MM.1S (cell line): ENCODE data around the gene ZBTB32.

Experiments
- DNase-seq: peaks from one replicate; pipeline ENCODE4 v3.0.0-alpha.2; 2015
- H2AFZ ChIP-seq: fragments of 300-600 bp; sonication (generic); 2 replicates; pipeline ENCODE4 v1.6.0; 2016; ENCODE audit warnings: antibody characterized with exemption, low read length
- H3F3A ChIP-seq: fragments of 300-600 bp; sonication (generic); 2 replicates; pipeline ENCODE4 v1.6.1; 2016; ENCODE audit warnings: mild to moderate bottlenecking, antibody characterized with exemption, low read length, moderate library complexity, mixed read lengths; ENCODE audit not compliant: insufficient read depth
- H3K27ac ChIP-seq: fragments of 300-600 bp; sonication (generic); 2 replicates; pipeline ENCODE4 v1.5.1; 2016; ENCODE audit warnings: mild to moderate bottlenecking, low read length
- H3K27me3 ChIP-seq: fragments of 300-600 bp; sonication (generic); replicated peaks from 2 replicates; pipeline ENCODE4 v1.6.0; 2016; ENCODE audit warnings: low read length; ENCODE audit not compliant: insufficient read depth
- H3K36me3 ChIP-seq: fragments of 300-600 bp; sonication (generic); replicated peaks from 2 replicates; pipeline ENCODE4 v1.6.1; 2016; ENCODE audit warnings: mild to moderate bottlenecking, low read length, mixed read lengths; ENCODE audit not compliant: insufficient read depth
- H3K4me1 ChIP-seq: fragments of 300-600 bp; sonication (generic); 2 replicates; pipeline ENCODE4 v1.6.1; 2016; ENCODE audit warnings: low read length, mixed read lengths
- H3K4me2 ChIP-seq: fragments of 300-600 bp; sonication (generic); 2 replicates; pipeline ENCODE4 v1.6.0; 2016; ENCODE audit warnings: low read depth, low read length
- H3K4me3 ChIP-seq: fragments of 300-600 bp; sonication (generic); 2 replicates; pipeline ENCODE4 v1.5.1; 2016; ENCODE audit warnings: low read length, mixed read lengths
- H3K79me2 ChIP-seq: fragments of 300-600 bp; sonication (generic); 2 replicates; pipeline ENCODE4 v1.6.1; 2016; ENCODE audit warnings: mixed run types, low read length, mixed read lengths
- H3K9ac ChIP-seq: fragments of 300-600 bp; sonication (generic); 2 replicates; pipeline ENCODE4 v1.6.1; 2016; ENCODE audit warnings: low read length, mixed read lengths
- H3K9me2 ChIP-seq: fragments of 300-600 bp; sonication (generic); replicated peaks from 2 replicates; pipeline ENCODE4 v1.6.1; 2016; ENCODE audit warnings: mild to moderate bottlenecking, low read length, mixed read lengths; ENCODE audit not compliant: insufficient read depth
- H3K9me3 ChIP-seq: fragments of 300-600 bp; sonication (generic); replicated peaks from 2 replicates; pipeline ENCODE4 v1.6.1; 2016; ENCODE audit warnings: mild to moderate bottlenecking, low read length, mixed read lengths; ENCODE audit not compliant: insufficient read depth
- H4K20me1 ChIP-seq: fragments of 300-600 bp; sonication (generic); 2 replicates; pipeline ENCODE4 v1.6.1; 2016; ENCODE audit warnings: mild to moderate bottlenecking, low read length, moderate library complexity, mixed read lengths; ENCODE audit not compliant: insufficient read depth
- EZH2 ChIP-seq: fragments of 300-600 bp; sonication (generic); optimal IDR thresholded peaks from 2 replicates; pipeline ENCODE3; 2017; ENCODE audit warnings: low read depth, mild to moderate bottlenecking, antibody characterized with exemption, low read length, mixed read lengths
- EZH2phosphoT487 ChIP-seq: fragments of 300-600 bp; sonication (generic); IDR thresholded peaks from 2 replicates; pipeline ENCODE4 v1.6.1; 2018; ENCODE audit warnings: antibody characterized with exemption, low read length
- TF ChIP-seq, protein P1 (sequence below): fragments of 300-600 bp; sonication (generic); IDR thresholded peaks from 2 replicates; pipeline ENCODE4 v1.5.1; 2016; ENCODE audit warnings: antibody characterized with exemption, low read length, mixed read lengths

ZBTB32 gene

DNA sequence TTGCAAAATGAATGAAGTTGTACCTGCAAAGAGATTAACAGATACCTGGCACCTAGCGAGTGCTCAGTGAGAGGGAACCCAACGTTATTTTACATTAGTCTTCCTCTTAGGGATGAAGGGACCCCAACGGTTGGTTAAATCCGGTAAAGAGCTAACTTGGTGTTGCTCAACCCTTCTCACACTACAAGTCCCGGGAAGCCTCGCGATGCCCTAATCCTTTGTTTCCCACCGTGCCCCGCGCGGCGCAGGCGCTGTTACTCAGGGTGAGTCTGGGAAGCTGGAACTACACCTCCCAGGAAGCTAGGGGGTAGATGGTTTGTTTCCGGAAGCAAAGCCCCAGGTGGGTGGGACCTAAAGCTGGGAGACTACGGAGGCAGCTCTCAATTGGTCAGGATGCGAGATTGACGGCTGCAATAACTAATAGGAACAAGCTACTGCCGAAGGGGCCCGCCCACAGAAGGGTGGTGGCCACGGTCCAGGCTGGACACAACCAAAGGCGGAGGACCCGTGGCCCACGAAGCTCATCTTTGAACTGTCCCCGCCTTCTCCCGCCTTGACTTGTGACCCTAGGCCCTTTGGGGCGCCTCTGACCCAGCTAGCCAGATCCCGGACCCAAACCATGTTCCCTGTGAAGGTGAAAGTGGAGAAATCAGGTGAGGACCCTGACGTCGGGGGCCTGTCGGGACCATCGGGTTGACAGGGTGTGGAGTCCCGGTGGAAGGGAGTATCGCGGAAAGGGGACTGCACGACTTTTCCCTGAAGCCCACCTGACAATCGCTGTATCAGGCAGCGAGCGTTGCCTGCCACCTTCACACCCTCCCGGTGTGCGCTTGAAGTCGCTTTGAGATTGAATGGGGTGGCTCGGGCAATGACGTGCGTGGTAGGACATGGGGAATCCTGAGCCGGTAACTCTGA, 44.0 kb downstream of the ZBTB32 start, which contains the start of gene LIN37:
LIN37 (plus strand) TSS at position 471 of the 915 bp plus-strand sequence; CDS start at position 620, 149 bp downstream.
- H3K36me3 ChIP-seq: no peaks in the 10 kb centered on the region
- no peak for TF ChIP-seq EZH2
- no peak for TF ChIP-seq EZH2phosphoT487
- TF ChIP-seq, protein P1, sequence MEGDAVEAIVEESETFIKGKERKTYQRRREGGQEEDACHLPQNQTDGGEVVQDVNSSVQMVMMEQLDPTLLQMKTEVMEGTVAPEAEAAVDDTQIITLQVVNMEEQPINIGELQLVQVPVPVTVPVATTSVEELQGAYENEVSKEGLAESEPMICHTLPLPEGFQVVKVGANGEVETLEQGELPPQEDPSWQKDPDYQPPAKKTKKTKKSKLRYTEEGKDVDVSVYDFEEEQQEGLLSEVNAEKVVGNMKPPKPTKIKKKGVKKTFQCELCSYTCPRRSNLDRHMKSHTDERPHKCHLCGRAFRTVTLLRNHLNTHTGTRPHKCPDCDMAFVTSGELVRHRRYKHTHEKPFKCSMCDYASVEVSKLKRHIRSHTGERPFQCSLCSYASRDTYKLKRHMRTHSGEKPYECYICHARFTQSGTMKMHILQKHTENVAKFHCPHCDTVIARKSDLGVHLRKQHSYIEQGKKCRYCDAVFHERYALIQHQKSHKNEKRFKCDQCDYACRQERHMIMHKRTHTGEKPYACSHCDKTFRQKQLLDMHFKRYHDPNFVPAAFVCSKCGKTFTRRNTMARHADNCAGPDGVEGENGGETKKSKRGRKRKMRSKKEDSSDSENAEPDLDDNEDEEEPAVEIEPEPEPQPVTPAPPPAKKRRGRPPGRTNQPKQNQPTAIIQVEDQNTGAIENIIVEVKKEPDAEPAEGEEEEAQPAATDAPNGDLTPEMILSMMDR: no peak
- H3K79me2 ChIP-seq: peaks cover 40% of the 10 kb centered on the region
- peak; percentile 99 for DNase-seq
- peak within 1 kb of the TSS; percentile 87 for H3K4me3 ChIP-seq
- peak within 1 kb of the TSS; percentile 69 for H3K9ac ChIP-seq
- no peaks in the 10 kb centered on the region for H3K9me2 ChIP-seq
- H3K27me3 ChIP-seq: no peaks in the 10 kb centered on the region
- peak within 1 kb of the TSS; percentile 91 for H2AFZ ChIP-seq
- peaks cover 4% of the 10 kb centered on the region; the same call in 1 of the 2 replicates for H3F3A ChIP-seq
- peaks cover 17% of the 10 kb centered on the region for H3K4me1 ChIP-seq
- no peak within 1 kb of the TSS for H3K27ac ChIP-seq
- no peaks in the 10 kb centered on the region for H4K20me1 ChIP-seq
- H3K4me2 ChIP-seq: peak within 1 kb of the TSS; percentile 81
- H3K9me3 ChIP-seq: no peaks in the 10 kb centered on the region

DNA sequence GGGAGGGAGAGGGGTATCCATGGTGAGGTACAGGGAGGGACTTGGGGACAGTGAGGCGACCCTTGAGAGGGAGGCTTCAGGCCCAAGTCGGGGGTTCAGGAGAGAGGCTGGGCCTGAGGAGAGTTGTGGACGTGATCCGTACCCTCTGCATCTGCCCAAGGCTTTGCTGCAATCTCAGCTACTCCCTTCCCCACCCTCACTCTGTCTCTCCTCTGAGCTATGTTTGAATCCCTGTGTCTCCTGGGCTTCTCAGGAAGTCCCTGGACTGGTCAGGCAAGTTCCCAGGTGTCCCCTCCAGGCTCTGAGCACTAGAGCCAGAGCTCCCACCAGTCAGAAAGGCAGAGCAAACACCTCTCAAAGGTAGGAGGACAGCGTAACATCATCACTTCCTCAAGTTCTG, 45.8 kb downstream of the ZBTB32 start:
- peaks cover 8% of the 10 kb centered on the region for H3K4me1 ChIP-seq
- H3K36me3 ChIP-seq: no peaks in the 10 kb centered on the region
- H3F3A ChIP-seq: no peaks in the 10 kb centered on the region
- no peak overlapping the region for H3K4me2 ChIP-seq
- H3K9me3 ChIP-seq: no peaks in the 10 kb centered on the region
- H3K27me3 ChIP-seq: no peaks in the 10 kb centered on the region
- TF ChIP-seq EZH2phosphoT487: no peak
- TF ChIP-seq, protein P1: no peak
- no peak for TF ChIP-seq EZH2
- no peak overlapping the region for H3K27ac ChIP-seq
- H4K20me1 ChIP-seq: no peaks in the 10 kb centered on the region
- DNase-seq: no peak
- H3K9me2 ChIP-seq: no peaks in the 10 kb centered on the region
- no peak overlapping the region for H3K9ac ChIP-seq
- H3K4me3 ChIP-seq: no peak overlapping the region
- peaks cover 29% of the 10 kb centered on the region for H3K79me2 ChIP-seq
- no peak overlapping the region for H2AFZ ChIP-seq

DNA sequence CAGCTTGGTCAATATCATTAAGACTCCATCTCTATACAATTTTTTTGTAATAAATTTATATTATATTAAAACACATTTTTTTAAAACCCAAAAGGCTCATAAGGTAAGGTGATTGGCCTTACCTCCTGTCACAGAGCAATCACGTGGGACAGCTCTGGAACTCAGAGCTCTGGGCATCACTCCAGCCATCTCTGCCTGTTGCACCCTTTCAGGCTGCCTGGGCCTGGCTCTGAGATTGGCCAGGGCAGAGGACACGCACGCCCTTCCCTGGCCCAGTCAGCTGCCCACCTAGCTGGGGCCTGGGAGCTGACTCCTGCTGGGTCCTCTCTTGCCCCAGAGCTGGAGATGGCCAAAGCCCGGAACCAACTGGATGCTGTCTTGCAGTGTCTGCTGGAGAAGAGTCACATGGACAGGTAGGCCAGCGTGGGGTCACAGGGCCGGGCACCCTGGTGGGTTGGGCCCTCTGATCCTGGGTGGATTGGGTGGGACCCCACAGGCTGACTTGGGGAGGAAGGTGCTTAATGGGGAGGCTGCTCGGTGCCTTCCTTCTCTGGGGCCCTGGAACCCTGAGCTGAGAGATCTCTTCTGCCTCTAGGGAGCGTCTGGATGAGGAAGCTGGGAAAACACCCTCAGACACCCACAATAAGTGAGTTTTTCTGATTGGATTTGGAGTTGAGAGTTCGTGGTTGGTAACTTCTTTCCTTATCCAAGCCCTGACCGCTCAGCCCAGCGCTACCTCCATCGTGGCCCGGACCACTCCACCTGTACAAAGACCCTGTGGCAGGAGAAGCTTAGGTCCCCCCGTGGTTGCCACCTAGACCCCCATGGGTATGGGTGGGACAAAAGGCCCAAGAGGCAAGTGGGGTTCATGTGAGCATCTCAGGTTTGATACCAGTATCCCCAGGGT, 47.7 kb downstream of the ZBTB32 start:
- Histone ChIP-seq H3K9ac (no peak overlapping the region), H2AFZ (no peak overlapping the region), H3F3A (peaks cover 2% of the 10 kb centered on the region; the same call in 1 of the 2 replicates), H3K9me3 (no peaks in the 10 kb centered on the region), H3K9me2 (no peaks in the 10 kb centered on the region), H4K20me1 (no peaks in the 10 kb centered on the region), H3K79me2 (peaks cover 16% of the 10 kb centered on the region), H3K4me2 (no peak overlapping the region), H3K27ac (no peak overlapping the region), H3K36me3 (no peaks in the 10 kb centered on the region), H3K27me3 (no peaks in the 10 kb centered on the region), H3K4me1 (peaks cover 6% of the 10 kb centered on the region; the same call in 1 of the 2 replicates), H3K4me3 (no peak overlapping the region)
- TF ChIP-seq EZH2phosphoT487 (no peak), EZH2 (no peak)
- TF ChIP-seq, protein P1: no peak
- no peak for DNase-seq
